ENCODE data around the gene IDH1.
"Not testable (repeated sequence)": the region's sequence is repeated elsewhere in the genome, so short reads cannot be mapped to it uniquely, and the experiment has no call there.

The IDH1 gene

GRCh38 chr2:208254871-208255556, at the start of gene IDH1:
Gene IDH1 (minus strand): TSS chr2:208255071. CDS start chr2:208251551, 3,520 bp downstream.
- peak; percentile 83 to 85 for DNase-seq (ENCODE audit: low read depth in 2 of 2)

GRCh38 chr2:208304157-208304556, 49.3 kb upstream of the IDH1 start:
- no peak for DNase-seq (ENCODE audit: low read depth in 2 of 2)

- DNase-seq (ENCODE audit: low read depth in 2 of 2) = no peak
Measured at GRCh38 chr2:208300847-208301618, 46.2 kb upstream of the IDH1 start.

GRCh38 chr2:208297961-208298360, 43.1 kb upstream of the IDH1 start:
- no peak for DNase-seq (ENCODE audit: low read depth in 2 of 2)

GRCh38 chr2:208296610-208297009, 41.7 kb upstream of the IDH1 start:
- DNase-seq (ENCODE audit: low read depth in 2 of 2) = no peak

- no peak for DNase-seq (ENCODE audit: low read depth in 2 of 2)
Measured at GRCh38 chr2:208295834-208296233, 41.0 kb upstream of the IDH1 start.

GRCh38 chr2:208294482-208295024, 39.7 kb upstream of the IDH1 start:
- no peak for DNase-seq (ENCODE audit: low read depth in 2 of 2)

- DNase-seq (ENCODE audit: low read depth in 2 of 2) = no peak
Measured at GRCh38 chr2:208285853-208286252, 31.0 kb upstream of the IDH1 start.

GRCh38 chr2:208280933-208281332, 26.1 kb upstream of the IDH1 start:
- no peak for DNase-seq (ENCODE audit: low read depth in 2 of 2)

- no peak for DNase-seq (ENCODE audit: low read depth in 2 of 2)
Measured at GRCh38 chr2:208280234-208280633, 25.4 kb upstream of the IDH1 start.

- DNase-seq (ENCODE audit: low read depth in 2 of 2) = no peak
Measured at GRCh38 chr2:208279236-208279635, 24.4 kb upstream of the IDH1 start.

- no peak for DNase-seq (ENCODE audit: low read depth in 2 of 2)
Measured at GRCh38 chr2:208278549-208278948, 23.7 kb upstream of the IDH1 start.

GRCh38 chr2:208274748-208275147, 19.9 kb upstream of the IDH1 start:
- DNase-seq (ENCODE audit: low read depth in 2 of 2) = no peak

- DNase-seq (ENCODE audit: low read depth in 2 of 2) = no peak
Measured at GRCh38 chr2:208269091-208269490, 14.2 kb upstream of the IDH1 start.

GRCh38 chr2:208268156-208268952, 13.5 kb upstream of the IDH1 start:
- no peak for DNase-seq (ENCODE audit: low read depth in 2 of 2)

GRCh38 chr2:208267526-208267925, 12.7 kb upstream of the IDH1 start:
- DNase-seq (ENCODE audit: low read depth in 2 of 2) = not testable (repeated sequence)

GRCh38 chr2:208266936-208267335, 12.1 kb upstream of the IDH1 start:
- no peak for DNase-seq (ENCODE audit: low read depth in 2 of 2)

- DNase-seq (ENCODE audit: low read depth in 2 of 2) = no peak
Measured at GRCh38 chr2:208266553-208266893, 11.7 kb upstream of the IDH1 start.

GRCh38 chr2:208265801-208266552, 11.1 kb upstream of the IDH1 start, which contains the start of gene PIKFYVE:
Gene PIKFYVE (plus strand): TSS chr2:208266255. CDS start chr2:208271520, 5,265 bp downstream.
- DNase-seq (ENCODE audit: low read depth in 2 of 2) = peak; percentile 74 to 83

- DNase-seq (ENCODE audit: low read depth in 2 of 2) = peak in 1 of 2 donors; percentile 27
Measured at GRCh38 chr2:208265371-208265800, 10.5 kb upstream of the IDH1 start.
